ENCODE results near the gene TWNK. TPM values are rescaled to one million over a fixed set of nuclear protein-coding genes. Genes with fewer than 3 reads are reported as not detected.

TWNK gene
- total RNA-seq, 1 donor from 2014 or later: 11.5 TPM

DNA sequence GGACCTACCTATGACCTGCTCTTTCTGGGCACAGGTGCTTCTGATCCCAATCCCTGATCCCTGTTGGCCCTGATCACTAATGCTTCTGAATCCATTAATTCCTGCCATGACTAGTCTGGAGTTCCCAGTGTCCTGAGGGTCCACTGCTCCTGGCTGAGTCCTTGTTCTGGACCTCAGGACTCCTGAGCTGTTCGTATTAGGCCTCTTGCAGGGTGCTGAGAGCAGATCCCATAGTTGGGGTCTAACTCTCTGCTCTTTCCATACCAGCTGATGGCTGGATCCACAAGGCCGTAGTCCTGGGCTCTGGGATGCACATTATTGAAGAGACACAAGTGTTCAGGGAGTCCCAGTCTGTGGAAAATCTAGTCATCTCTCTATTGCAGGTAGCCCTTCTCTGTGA is 7.0 kb upstream of the TWNK start:
- Histone ChIP-seq H3K36me3 (peaks cover 37 to 50% of the 10 kb centered on the region in 2 donors), H3K9me3 (no peaks in the 10 kb centered on the region), H3K4me1 (no peaks in the 10 kb centered on the region), H3K27me3 (no peaks in the 10 kb centered on the region), H3K27ac (no peak overlapping the region), H3K4me3 (no peak overlapping the region)
- TF ChIP-seq, protein P1, sequence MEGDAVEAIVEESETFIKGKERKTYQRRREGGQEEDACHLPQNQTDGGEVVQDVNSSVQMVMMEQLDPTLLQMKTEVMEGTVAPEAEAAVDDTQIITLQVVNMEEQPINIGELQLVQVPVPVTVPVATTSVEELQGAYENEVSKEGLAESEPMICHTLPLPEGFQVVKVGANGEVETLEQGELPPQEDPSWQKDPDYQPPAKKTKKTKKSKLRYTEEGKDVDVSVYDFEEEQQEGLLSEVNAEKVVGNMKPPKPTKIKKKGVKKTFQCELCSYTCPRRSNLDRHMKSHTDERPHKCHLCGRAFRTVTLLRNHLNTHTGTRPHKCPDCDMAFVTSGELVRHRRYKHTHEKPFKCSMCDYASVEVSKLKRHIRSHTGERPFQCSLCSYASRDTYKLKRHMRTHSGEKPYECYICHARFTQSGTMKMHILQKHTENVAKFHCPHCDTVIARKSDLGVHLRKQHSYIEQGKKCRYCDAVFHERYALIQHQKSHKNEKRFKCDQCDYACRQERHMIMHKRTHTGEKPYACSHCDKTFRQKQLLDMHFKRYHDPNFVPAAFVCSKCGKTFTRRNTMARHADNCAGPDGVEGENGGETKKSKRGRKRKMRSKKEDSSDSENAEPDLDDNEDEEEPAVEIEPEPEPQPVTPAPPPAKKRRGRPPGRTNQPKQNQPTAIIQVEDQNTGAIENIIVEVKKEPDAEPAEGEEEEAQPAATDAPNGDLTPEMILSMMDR (IDR thresholded peaks at IDR 0.05): no peak
- intact Hi-C loops (cut with DNase I): no loop called here
- DNase-seq (ENCODE audit: low spot score in 2 of 2): peak in 1 of 2 donors; percentile 31

DNA sequence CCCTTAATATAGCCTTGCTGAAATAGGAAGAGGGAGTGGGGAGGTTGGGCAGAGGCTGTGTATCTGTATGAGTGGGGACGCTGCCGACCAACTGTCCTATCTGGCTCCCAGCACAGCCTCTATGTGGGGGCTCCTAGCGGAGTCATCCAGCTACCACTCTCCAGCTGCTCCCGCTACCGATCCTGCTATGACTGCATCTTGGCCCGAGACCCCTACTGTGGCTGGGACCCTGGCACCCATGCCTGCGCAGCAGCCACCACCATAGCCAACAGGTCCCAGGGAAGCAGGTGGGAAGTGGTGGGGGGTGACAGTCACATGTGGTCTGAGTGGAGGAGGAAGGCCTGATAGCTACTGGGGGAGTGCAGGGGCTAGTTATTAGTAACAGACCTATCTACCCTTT is 6.6 kb upstream of the TWNK start:
- intact Hi-C loops (cut with DNase I): no loop called here
- Histone ChIP-seq H3K27ac (no peak overlapping the region), H3K9me3 (no peaks in the 10 kb centered on the region), H3K27me3 (no peaks in the 10 kb centered on the region), H3K4me1 (no peaks in the 10 kb centered on the region), H3K36me3 (peaks cover 37 to 50% of the 10 kb centered on the region in 2 donors), H3K4me3 (no peak overlapping the region)
- DNase-seq (ENCODE audit: low spot score in 2 of 2): peak in 1 of 2 donors; percentile 40
- TF ChIP-seq, protein P1 (IDR thresholded peaks at IDR 0.05): no peak

DNA sequence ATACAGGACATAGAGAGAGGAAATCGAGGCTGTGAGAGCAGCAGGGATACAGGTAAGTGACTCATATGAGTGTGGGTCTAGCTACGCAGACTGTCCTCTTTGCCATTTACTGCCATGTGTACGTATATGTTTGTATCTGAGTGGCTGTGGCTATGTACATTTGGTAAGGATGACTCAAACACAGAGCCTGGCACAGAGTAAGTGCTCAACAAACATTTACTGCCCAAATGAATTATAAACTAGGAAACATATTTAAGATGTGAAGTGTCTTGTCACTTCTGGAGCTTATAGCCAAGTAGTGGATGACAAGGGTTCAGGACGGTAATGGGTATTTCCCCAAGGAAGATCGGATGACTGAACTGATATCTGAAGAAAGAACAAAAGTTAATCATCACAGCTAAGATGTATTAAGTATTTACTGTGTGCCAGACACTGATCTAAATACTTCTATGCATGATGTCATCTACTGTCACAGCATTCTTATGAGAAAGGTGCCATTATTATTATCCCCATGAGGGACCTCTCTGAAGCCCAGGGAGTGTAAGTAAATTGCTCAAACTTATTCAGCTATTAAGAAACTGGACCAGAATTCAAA is 6.1 kb upstream of the TWNK start:
- Histone ChIP-seq H3K9me3 (no peaks in the 10 kb centered on the region), H3K27me3 (no peaks in the 10 kb centered on the region), H3K4me3 (no peak overlapping the region), H3K36me3 (peaks cover 37 to 50% of the 10 kb centered on the region in 2 donors), H3K4me1 (no peaks in the 10 kb centered on the region), H3K27ac (no peak overlapping the region)
- no peak for DNase-seq (ENCODE audit: low spot score in 2 of 2)
- TF ChIP-seq, protein P1 (IDR thresholded peaks at IDR 0.05): no peak
- intact Hi-C loops (cut with DNase I): no loop called here

DNA sequence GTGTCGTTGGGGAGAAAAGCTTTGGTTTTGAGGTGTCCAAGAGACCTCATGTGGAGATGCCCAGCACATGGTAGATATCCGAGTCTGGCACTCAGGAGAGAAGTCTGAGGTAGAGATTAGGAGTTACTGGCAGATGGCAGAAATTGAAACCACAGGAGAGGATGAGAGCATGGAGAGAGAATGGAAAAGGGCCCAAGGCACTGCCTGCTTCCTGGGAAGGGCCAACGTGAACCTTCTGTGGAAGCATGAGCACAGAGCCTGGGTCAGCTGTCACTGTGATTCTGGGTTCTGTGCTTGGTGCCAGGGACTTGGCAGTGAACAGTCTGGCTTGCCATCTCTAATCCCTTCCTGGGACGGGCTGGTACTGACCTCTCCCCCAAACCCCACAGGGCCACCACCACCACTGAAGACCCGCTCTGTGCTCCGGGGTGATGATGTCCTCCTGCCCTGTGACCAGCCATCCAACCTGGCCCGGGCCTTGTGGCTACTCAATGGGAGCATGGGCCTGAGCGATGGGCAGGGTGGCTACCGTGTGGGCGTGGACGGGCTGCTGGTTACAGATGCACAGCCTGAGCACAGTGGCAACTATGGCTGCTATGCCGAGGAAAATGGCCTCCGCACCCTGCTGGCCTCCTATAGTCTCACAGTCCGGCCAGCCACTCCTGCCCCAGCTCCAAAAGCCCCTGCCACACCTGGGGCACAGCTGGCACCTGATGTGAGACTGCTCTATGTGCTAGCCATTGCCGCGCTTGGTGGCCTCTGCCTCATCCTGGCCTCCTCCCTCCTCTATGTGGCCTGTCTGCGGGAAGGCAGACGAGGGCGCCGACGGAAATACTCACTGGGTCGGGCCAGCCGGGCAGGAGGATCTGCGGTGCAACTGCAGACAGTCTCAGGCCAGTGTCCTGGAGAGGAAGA is 4.2 kb upstream of the TWNK start:
- intact Hi-C loops (cut with DNase I): no loop called here
- no peak overlapping the region for H3K4me3 ChIP-seq
- H3K27me3 ChIP-seq: no peaks in the 10 kb centered on the region
- no peak overlapping the region for H3K27ac ChIP-seq
- no peaks in the 10 kb centered on the region for H3K9me3 ChIP-seq
- TF ChIP-seq, protein P1 (IDR thresholded peaks at IDR 0.05): no peak
- peaks cover 9 to 10% of the 10 kb centered on the region in 2 donors for H3K4me1 ChIP-seq
- H3K36me3 ChIP-seq: peaks cover 37 to 47% of the 10 kb centered on the region in 2 donors
- DNase-seq (ENCODE audit: low spot score in 2 of 2): peak in 1 of 2 donors; percentile 58

DNA sequence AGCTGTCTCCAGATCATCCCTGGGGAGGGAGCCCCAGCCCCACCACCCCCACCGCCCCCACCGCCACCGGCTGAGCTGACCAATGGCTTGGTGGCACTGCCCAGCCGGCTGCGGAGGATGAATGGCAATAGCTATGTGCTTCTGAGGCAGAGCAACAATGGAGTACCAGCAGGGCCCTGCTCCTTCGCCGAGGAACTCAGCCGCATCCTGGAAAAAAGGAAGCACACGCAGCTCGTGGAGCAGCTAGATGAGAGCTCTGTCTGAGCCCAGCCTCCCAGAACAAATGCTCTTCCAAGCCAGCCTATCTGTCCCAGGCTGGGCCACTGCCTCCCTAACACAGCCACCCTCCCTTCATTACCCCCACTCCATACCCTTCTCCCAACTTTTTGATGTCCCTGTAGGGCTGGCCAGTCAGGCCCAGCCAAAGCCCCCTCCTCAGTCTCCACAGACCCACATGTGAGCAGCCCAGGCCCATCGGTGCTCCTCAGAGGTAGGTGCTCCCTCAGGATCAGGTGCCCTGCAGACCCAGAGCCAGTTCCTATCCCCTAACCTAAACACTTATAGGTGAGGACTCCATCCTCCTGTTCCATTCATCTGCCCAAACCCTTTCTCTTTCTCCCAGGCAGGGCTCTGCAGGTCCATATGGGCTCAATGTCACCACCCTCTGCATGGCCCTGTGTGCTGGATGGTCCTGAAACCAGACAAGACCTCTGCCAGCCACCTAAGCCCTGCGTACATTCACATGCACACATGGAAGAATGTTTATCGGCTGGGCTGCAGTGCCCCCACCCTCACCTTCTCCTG is 3.3 kb upstream of the TWNK start:
- intact Hi-C loops (cut with DNase I): no loop called here
- peak in 1 of 2 donors; percentile 30 for DNase-seq (ENCODE audit: low spot score in 2 of 2)
- peaks cover 37 to 42% of the 10 kb centered on the region in 2 donors for H3K36me3 ChIP-seq
- no peak overlapping the region for H3K4me3 ChIP-seq
- H3K4me1 ChIP-seq: peaks cover 9 to 16% of the 10 kb centered on the region in 2 donors
- TF ChIP-seq, protein P1 (IDR thresholded peaks at IDR 0.05): no peak
- H3K27ac ChIP-seq: no peak overlapping the region
- no peaks in the 10 kb centered on the region for H3K27me3 ChIP-seq
- no peaks in the 10 kb centered on the region for H3K9me3 ChIP-seq

Data from ascending aorta (tissue), 2 donors.